Activated CD8-positive, alpha-beta memory T cell treated with anti-CD3 and anti-CD28 coated beads, Interleukin-2, amount 10 ng/mL, durations not matched to agents 7 days and 5 days (primary cell): ENCODE data around the gene CEP120. TPM values are rescaled to one million over a fixed set of nuclear protein-coding genes. Genes with fewer than 3 reads are reported as not detected.

Source experiments
- ATAC-seq: fragments of 150-1000 bp; cut with Tn5 transposase; one replicate; pipeline ENCODE4 v1.10.0; 2021; ENCODE audit warnings: moderate library complexity
- CTCF ChIA-PET: fragments of 350-600 bp; sonication (Branson Sonifier 250); formaldehyde crosslinking; loops from one replicate; lab custom pipeline; 2021; ENCODE audit warnings: antibody characterized with exemption; lab: Charles Lee
- DNase-seq: peaks from one replicate; pipeline ENCODE4 v3.0.0-alpha.2; 2020
- H3K27ac Mint-ChIP-seq: one replicate; pipeline ENCODE4 v1.8.0; 2021; ENCODE audit warnings: mild to moderate bottlenecking, mixed read lengths
- H3K27me3 Mint-ChIP-seq: one replicate; pipeline ENCODE4 v1.8.0; 2021; ENCODE audit warnings: mixed read lengths
- H3K36me3 Mint-ChIP-seq: one replicate; pipeline ENCODE4 v1.8.0; 2021; ENCODE audit warnings: mild to moderate bottlenecking, mixed read lengths
- H3K4me1 Mint-ChIP-seq: one replicate; pipeline ENCODE4 v1.8.0; 2021; ENCODE audit warnings: mixed read lengths
- H3K4me3 Mint-ChIP-seq: one replicate; pipeline ENCODE4 v1.8.0; 2021; ENCODE audit warnings: mild to moderate bottlenecking, moderate library complexity, mixed read lengths
- H3K9me3 Mint-ChIP-seq: one replicate; pipeline ENCODE4 v1.8.0; 2022; ENCODE audit warnings: low read depth, mixed read lengths
- total RNA-seq, 2 experiments: library from RNA; stranded (reverse); gene quantifications; one replicate each; pipeline ENCODE4 v1.2.3, GENCODE V29; 2021

CEP120 gene
- total RNA-seq, 2 experiments from 2014 or later, result 29.4 to 32.1 TPM

GRCh38 chr5:123398058-123398733 lies 25.0 kb downstream of the CEP120 start:
- Mint-ChIP-seq H3K27me3 (no peaks in the 10 kb centered on the region), H3K27ac (no peak overlapping the region), H3K9me3 (no peaks in the 10 kb centered on the region), H3K4me3 (no peak overlapping the region), H3K36me3 (peaks cover 33% of the 10 kb centered on the region), H3K4me1 (no peaks in the 10 kb centered on the region)
- CTCF ChIA-PET, result interaction anchor here (0.7 kb wide), 1 partner anchor 1202 kb away, joined by 3 read pairs; no protein-coding TSS in a partner anchor
- DNase-seq (no peak), ATAC-seq (no peak)

GRCh38 chr5:123397538-123397937 lies 25.7 kb downstream of the CEP120 start:
- Mint-ChIP-seq H3K36me3 (peaks cover 28% of the 10 kb centered on the region), H3K27ac (no peak overlapping the region)

GRCh38 chr5:123391009-123391408 lies 32.2 kb downstream of the CEP120 start:
- no peak overlapping the region for H3K4me3 Mint-ChIP-seq
- ATAC-seq, result no peak
- CTCF ChIA-PET, result interaction anchor here (0.6 kb wide), 1 partner anchor 34 kb away, joined by 3 read pairs; no protein-coding TSS in a partner anchor
- peaks cover 26% of the 10 kb centered on the region for H3K36me3 Mint-ChIP-seq
- no peaks in the 10 kb centered on the region for H3K27me3 Mint-ChIP-seq
- DNase-seq, result no peak
- H3K27ac Mint-ChIP-seq, result no peak overlapping the region
- H3K4me1 Mint-ChIP-seq, result no peaks in the 10 kb centered on the region
- H3K9me3 Mint-ChIP-seq, result no peaks in the 10 kb centered on the region

More at GRCh38 chr5:123397538-123397937, 25.7 kb downstream of the CEP120 start:
- CTCF ChIA-PET, result no interaction called here
- DNase-seq, result no peak
- Mint-ChIP-seq H3K27me3 (no peaks in the 10 kb centered on the region), H3K4me3 (no peak overlapping the region), H3K4me1 (no peaks in the 10 kb centered on the region), H3K9me3 (no peaks in the 10 kb centered on the region)
- ATAC-seq, result no peak

GRCh38 chr5:123389794-123390193 lies 33.4 kb downstream of the CEP120 start:
- CTCF ChIA-PET, result no interaction called here
- H3K27me3 Mint-ChIP-seq, result no peaks in the 10 kb centered on the region
- H3K9me3 Mint-ChIP-seq, result no peaks in the 10 kb centered on the region
- DNase-seq, result no peak
- H3K4me1 Mint-ChIP-seq, result peaks cover 3% of the 10 kb centered on the region
- no peak overlapping the region for H3K4me3 Mint-ChIP-seq
- peaks cover 33% of the 10 kb centered on the region for H3K36me3 Mint-ChIP-seq
- H3K27ac Mint-ChIP-seq, result no peak overlapping the region
- no peak for ATAC-seq

GRCh38 chr5:123387313-123387712 lies 35.9 kb downstream of the CEP120 start:
- no peak for ATAC-seq
- Mint-ChIP-seq H3K4me3 (no peak overlapping the region), H3K36me3 (peaks cover 34% of the 10 kb centered on the region), H3K4me1 (peaks cover 3% of the 10 kb centered on the region), H3K9me3 (no peaks in the 10 kb centered on the region), H3K27ac (no peak overlapping the region), H3K27me3 (no peaks in the 10 kb centered on the region)
- CTCF ChIA-PET, result no interaction called here
- no peak for DNase-seq

- peaks cover 5% of the 10 kb centered on the region for H3K4me1 Mint-ChIP-seq
- ATAC-seq (no peak), DNase-seq (no peak)
- H3K36me3 Mint-ChIP-seq, result peaks cover 41% of the 10 kb centered on the region
- H3K4me3 Mint-ChIP-seq, result no peak overlapping the region
- H3K9me3 Mint-ChIP-seq, result no peaks in the 10 kb centered on the region
- no peak overlapping the region for H3K27ac Mint-ChIP-seq
- CTCF ChIA-PET, result no interaction called here
- no peaks in the 10 kb centered on the region for H3K27me3 Mint-ChIP-seq
Observed at GRCh38 chr5:123382252-123382651, 41.0 kb downstream of the CEP120 start.

GRCh38 chr5:123371575-123372179 lies 51.5 kb downstream of the CEP120 start:
- no peak for ATAC-seq
- Mint-ChIP-seq H3K36me3 (peaks cover 41% of the 10 kb centered on the region), H3K27ac (no peak overlapping the region), H3K27me3 (no peaks in the 10 kb centered on the region), H3K4me3 (no peak overlapping the region), H3K9me3 (no peaks in the 10 kb centered on the region), H3K4me1 (no peaks in the 10 kb centered on the region)
- DNase-seq, result no peak
- CTCF ChIA-PET, result interaction anchor here (0.8 to 1.6 kb wide), 2 partner anchors 9 to 173 kb away, joined by 3 to 5 read pairs; no protein-coding TSS in a partner anchor

- no peak overlapping the region for H3K27ac Mint-ChIP-seq
- peaks cover 26% of the 10 kb centered on the region for H3K36me3 Mint-ChIP-seq
- H3K4me1 Mint-ChIP-seq, result no peaks in the 10 kb centered on the region
- no peak for DNase-seq
- CTCF ChIA-PET, result no interaction called here
- no peaks in the 10 kb centered on the region for H3K27me3 Mint-ChIP-seq
- no peaks in the 10 kb centered on the region for H3K9me3 Mint-ChIP-seq
- H3K4me3 Mint-ChIP-seq, result no peak overlapping the region
- ATAC-seq, result no peak
Observed at GRCh38 chr5:123369371-123369968, 53.7 kb downstream of the CEP120 start.

GRCh38 chr5:123367739-123368138 lies 55.5 kb downstream of the CEP120 start:
- Mint-ChIP-seq H3K27ac (no peak overlapping the region), H3K27me3 (no peaks in the 10 kb centered on the region), H3K4me1 (no peaks in the 10 kb centered on the region), H3K36me3 (peaks cover 25% of the 10 kb centered on the region), H3K4me3 (no peak overlapping the region), H3K9me3 (no peaks in the 10 kb centered on the region)
- CTCF ChIA-PET, result interaction anchor here (1.0 kb wide), 1 partner anchor 593 kb away, joined by 3 read pairs; the partner anchor contains the start of gene SNX2
- ATAC-seq (no peak), DNase-seq (no peak)

- CTCF ChIA-PET, result no interaction called here
Observed at GRCh38 chr5:123365156-123365555, 58.0 kb downstream of the CEP120 start.

GRCh38 chr5:123364441-123365155 lies 58.6 kb downstream of the CEP120 start:
- Mint-ChIP-seq H3K27ac (no peak overlapping the region), H3K36me3 (peaks cover 28% of the 10 kb centered on the region), H3K9me3 (no peaks in the 10 kb centered on the region), H3K4me1 (no peaks in the 10 kb centered on the region), H3K27me3 (no peaks in the 10 kb centered on the region), H3K4me3 (no peak overlapping the region)
- no peak for DNase-seq
- ATAC-seq, result no peak
- CTCF ChIA-PET, result no interaction called here

More at GRCh38 chr5:123365156-123365555, 58.0 kb downstream of the CEP120 start:
- H3K36me3 Mint-ChIP-seq, result peaks cover 25% of the 10 kb centered on the region
- DNase-seq (no peak), ATAC-seq (no peak)
- no peak overlapping the region for H3K4me3 Mint-ChIP-seq
- no peaks in the 10 kb centered on the region for H3K4me1 Mint-ChIP-seq
- H3K27me3 Mint-ChIP-seq, result no peaks in the 10 kb centered on the region
- no peak overlapping the region for H3K27ac Mint-ChIP-seq
- no peaks in the 10 kb centered on the region for H3K9me3 Mint-ChIP-seq

- H3K4me3 Mint-ChIP-seq, result no peak overlapping the region
- H3K4me1 Mint-ChIP-seq, result no peaks in the 10 kb centered on the region
- DNase-seq (no peak), ATAC-seq (no peak)
- H3K27me3 Mint-ChIP-seq, result no peaks in the 10 kb centered on the region
- H3K27ac Mint-ChIP-seq, result no peak overlapping the region
- peaks cover 4% of the 10 kb centered on the region for H3K9me3 Mint-ChIP-seq
- CTCF ChIA-PET, result interaction anchor here (1.3 kb wide), 1 partner anchor 249 kb away, joined by 4 read pairs; no protein-coding TSS in a partner anchor
- peaks cover 46% of the 10 kb centered on the region for H3K36me3 Mint-ChIP-seq
Observed at GRCh38 chr5:123360910-123361309, 62.3 kb downstream of the CEP120 start.

- Mint-ChIP-seq H3K4me3 (no peak overlapping the region), H3K27ac (no peak overlapping the region), H3K36me3 (peaks cover 48% of the 10 kb centered on the region), H3K4me1 (no peaks in the 10 kb centered on the region), H3K27me3 (no peaks in the 10 kb centered on the region), H3K9me3 (peaks cover 4% of the 10 kb centered on the region)
- DNase-seq (no peak), ATAC-seq (no peak)
- CTCF ChIA-PET, result no interaction called here
Observed at GRCh38 chr5:123360201-123360571, 63.0 kb downstream of the CEP120 start.
